Measurements from ENCODE around the gene PSME2. TPM values are rescaled to one million over a fixed set of nuclear protein-coding genes. Genes with fewer than 3 reads are reported as not detected.

PSME2 gene
- polyA plus RNA-seq, 1 donor (not counting 4 experiments of a cell fraction or from before 2014, with no cell fraction given), result 158 TPM

DNA sequence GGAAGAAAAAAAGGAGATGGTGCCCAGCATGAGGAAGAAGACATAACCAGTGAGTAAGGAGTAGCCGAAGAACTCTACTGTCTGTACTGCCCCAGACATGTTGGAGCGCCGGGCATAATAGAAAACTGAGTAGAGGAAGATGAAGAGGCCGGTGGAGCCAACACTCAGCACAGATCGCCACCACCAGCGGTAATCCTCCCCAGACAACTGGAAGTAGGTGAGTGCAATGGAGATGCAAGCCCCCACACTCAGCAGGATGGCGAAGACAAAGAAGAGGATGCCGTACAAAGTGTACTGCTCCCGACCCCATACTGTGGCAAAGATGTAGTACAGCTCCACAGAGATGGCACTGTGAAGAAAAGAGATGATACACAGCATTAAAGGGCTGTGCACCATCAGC is 43.0 kb upstream of the PSME2 start:
- dilution Hi-C loops (cut with MboI; ENCODE audit: extremely low pct_ligation_motif_present, low sequenced_read_pairs), result no loop called here
- TF ChIP-seq, protein P1, sequence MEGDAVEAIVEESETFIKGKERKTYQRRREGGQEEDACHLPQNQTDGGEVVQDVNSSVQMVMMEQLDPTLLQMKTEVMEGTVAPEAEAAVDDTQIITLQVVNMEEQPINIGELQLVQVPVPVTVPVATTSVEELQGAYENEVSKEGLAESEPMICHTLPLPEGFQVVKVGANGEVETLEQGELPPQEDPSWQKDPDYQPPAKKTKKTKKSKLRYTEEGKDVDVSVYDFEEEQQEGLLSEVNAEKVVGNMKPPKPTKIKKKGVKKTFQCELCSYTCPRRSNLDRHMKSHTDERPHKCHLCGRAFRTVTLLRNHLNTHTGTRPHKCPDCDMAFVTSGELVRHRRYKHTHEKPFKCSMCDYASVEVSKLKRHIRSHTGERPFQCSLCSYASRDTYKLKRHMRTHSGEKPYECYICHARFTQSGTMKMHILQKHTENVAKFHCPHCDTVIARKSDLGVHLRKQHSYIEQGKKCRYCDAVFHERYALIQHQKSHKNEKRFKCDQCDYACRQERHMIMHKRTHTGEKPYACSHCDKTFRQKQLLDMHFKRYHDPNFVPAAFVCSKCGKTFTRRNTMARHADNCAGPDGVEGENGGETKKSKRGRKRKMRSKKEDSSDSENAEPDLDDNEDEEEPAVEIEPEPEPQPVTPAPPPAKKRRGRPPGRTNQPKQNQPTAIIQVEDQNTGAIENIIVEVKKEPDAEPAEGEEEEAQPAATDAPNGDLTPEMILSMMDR (optimal IDR thresholded peaks at IDR 0.05 in 1 of 3, IDR thresholded peaks at IDR 0.05 in 1 of 3, conservative IDR thresholded peaks at IDR 0.05 in 1 of 3; ENCODE audit: extremely low read depth in 1 of 3, insufficient read depth in 2 of 3, low read length in 3 of 3), result no peak
- TF ChIP-seq EZH2 (IDR thresholded peaks at IDR 0.05; ENCODE audit: low read length), result no peak
- no peaks in the 10 kb centered on the region for H3K9me3 ChIP-seq (ENCODE audit: control insufficient read depth, low read depth, low read length)
- H2AFZ ChIP-seq (ENCODE audit: control insufficient read depth, low read length), result no peak overlapping the region
- H4K20me1 ChIP-seq (ENCODE audit: control insufficient read depth, extremely low read depth, insufficient read depth, low read length), result peaks cover 4% of the 10 kb centered on the region
- DNase-seq (ENCODE audit: low read depth, low spot score), result no peak
- no peaks in the 10 kb centered on the region for H3K9me1 ChIP-seq (ENCODE audit: control insufficient read depth, extremely low read depth, insufficient read depth, low read length)
- H3K4me3 ChIP-seq (ENCODE audit: control insufficient read depth in 2 of 3, extremely low read depth in 1 of 3, insufficient read depth in 2 of 3, low read depth in 1 of 3, low read length in 3 of 3), result peak overlapping the region in 1 of 3 experiments; percentile 89
- H3K36me3 ChIP-seq (ENCODE audit: control insufficient read depth in 2 of 2, extremely low read depth in 1 of 2, insufficient read depth in 2 of 2, low read length in 2 of 2), result peaks cover 37 to 49% of the 10 kb centered on the region in 2 experiments
- peak overlapping the region; percentile 73 for H3K4me2 ChIP-seq (ENCODE audit: control insufficient read depth, extremely low read depth, insufficient read depth, low read depth, low read length)
- H3K9ac ChIP-seq (ENCODE audit: control insufficient read depth, extremely low read depth, insufficient read depth, low read length), result no peak overlapping the region
- H3K27me3 ChIP-seq (ENCODE audit: control insufficient read depth, extremely low read depth, insufficient read depth, low read length), result no peaks in the 10 kb centered on the region
- peaks cover 19% of the 10 kb centered on the region for H3K4me1 ChIP-seq (ENCODE audit: control insufficient read depth, extremely low read depth, insufficient read depth, low read length)
- peak overlapping the region; percentile 30 for H3K27ac ChIP-seq (ENCODE audit: control insufficient read depth, insufficient read depth, low read length)
- peaks cover 34% of the 10 kb centered on the region for H3K79me2 ChIP-seq (ENCODE audit: control insufficient read depth, insufficient read depth, low read length)
- no peak for FAIRE-seq

DNA sequence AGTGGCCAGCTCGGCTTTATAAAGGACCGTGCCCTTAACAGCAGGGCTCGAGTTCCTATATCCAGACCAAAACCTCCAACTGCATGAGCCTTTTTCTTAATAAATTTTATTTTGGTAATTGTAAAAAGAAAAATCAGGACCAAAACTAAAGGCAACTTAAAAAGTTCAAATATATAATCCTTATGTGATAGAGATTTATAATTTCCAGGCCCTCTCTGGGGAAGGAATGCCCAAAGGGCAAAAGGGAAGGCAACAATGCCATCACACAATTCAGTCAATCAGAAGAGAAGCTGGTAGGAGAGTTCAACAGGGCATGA is 42.6 kb upstream of the PSME2 start:
- TF ChIP-seq, protein P1 (optimal IDR thresholded peaks at IDR 0.05 in 1 of 3, IDR thresholded peaks at IDR 0.05 in 1 of 3, conservative IDR thresholded peaks at IDR 0.05 in 1 of 3; ENCODE audit: extremely low read depth in 1 of 3, insufficient read depth in 2 of 3, low read length in 3 of 3), result no peak
- TF ChIP-seq EZH2 (IDR thresholded peaks at IDR 0.05; ENCODE audit: low read length), result no peak
- Histone ChIP-seq H4K20me1 (ENCODE audit: control insufficient read depth, extremely low read depth, insufficient read depth, low read length) (peaks cover 4% of the 10 kb centered on the region), H2AFZ (ENCODE audit: control insufficient read depth, low read length) (peak overlapping the region; percentile 44), H3K36me3 (ENCODE audit: control insufficient read depth in 2 of 2, extremely low read depth in 1 of 2, insufficient read depth in 2 of 2, low read length in 2 of 2) (peaks cover 40 to 49% of the 10 kb centered on the region in 2 experiments), H3K4me3 (ENCODE audit: control insufficient read depth in 2 of 3, extremely low read depth in 1 of 3, insufficient read depth in 2 of 3, low read depth in 1 of 3, low read length in 3 of 3) (peak overlapping the region in 2 of 3 experiments; percentile 41 to 89), H3K79me2 (ENCODE audit: control insufficient read depth, insufficient read depth, low read length) (peaks cover 31% of the 10 kb centered on the region), H3K4me1 (ENCODE audit: control insufficient read depth, extremely low read depth, insufficient read depth, low read length) (peaks cover 15% of the 10 kb centered on the region), H3K9ac (ENCODE audit: control insufficient read depth, extremely low read depth, insufficient read depth, low read length) (peak overlapping the region; percentile 86), H3K9me1 (ENCODE audit: control insufficient read depth, extremely low read depth, insufficient read depth, low read length) (no peaks in the 10 kb centered on the region), H3K4me2 (ENCODE audit: control insufficient read depth, extremely low read depth, insufficient read depth, low read depth, low read length) (peak overlapping the region; percentile 73), H3K27me3 (ENCODE audit: control insufficient read depth, extremely low read depth, insufficient read depth, low read length) (no peaks in the 10 kb centered on the region), H3K9me3 (ENCODE audit: control insufficient read depth, low read depth, low read length) (no peaks in the 10 kb centered on the region), H3K27ac (ENCODE audit: control insufficient read depth, insufficient read depth, low read length) (peak overlapping the region; percentile 64)
- FAIRE-seq, result no peak
- dilution Hi-C loops (cut with MboI; ENCODE audit: extremely low pct_ligation_motif_present, low sequenced_read_pairs), result no loop called here
- no peak for DNase-seq (ENCODE audit: low read depth, low spot score)
